Ovary (tissue), 3 donors: ENCODE measurements around the gene LDB2.

Source experiments
- CTCF ChIP-seq, 3 donors: fragments of 450-650 bp in 2 of 3; fragments of 200-600 bp in 1 of 3; IDR thresholded peaks; one replicate each; pipeline versions ENCODE4 v1.5.1 to v1.8.0; 2016 to 2022; ENCODE audit warnings: antibody characterized with exemption in 3 of 3, mild to moderate bottlenecking in 1 of 3
- EP300 ChIP-seq: sonication (generic); formaldehyde crosslinking; IDR thresholded peaks from one replicate; pipeline ENCODE4 v1.6.1; 2017; ENCODE audit warnings: antibody characterized with exemption
- POLR2A ChIP-seq: fragments of 450-650 bp; IDR thresholded peaks from one replicate; pipeline ENCODE4 v1.6.1; 2017; ENCODE audit warnings: antibody characterized with exemption, mild to moderate bottlenecking, moderate library complexity
- donor health status: DM: no; HTN: no; CAD: no.

- TF ChIP-seq CTCF (IDR thresholded peaks at IDR 0.05) (no peak), POLR2A (no peak), EP300 (no peak)
Measured at GRCh38 chr4:16643893-16644292, 254.6 kb downstream of the LDB2 start.
